H1 (cell line): ENCODE data around the gene MRPS35. TPM values are rescaled to one million over a fixed set of nuclear protein-coding genes. Genes with fewer than 3 reads are reported as not detected.

Experiments
- CTCF ChIA-PET: fragments of 300-600 bp; sonication (Branson Sonifier 250); formaldehyde crosslinking; loops from one replicate; lab custom pipeline; 2021; ENCODE audit not compliant: partially characterized antibody; lab: Charles Lee
- POLR2A ChIA-PET: fragments of 300-600 bp; sonication (Branson Sonifier 250); formaldehyde crosslinking; loops from one replicate; lab custom pipeline; 2021; ENCODE audit warnings: inconsistent platforms; ENCODE audit not compliant: partially characterized antibody; lab: Charles Lee
- DNase-seq, 2 experiments: peaks; one replicate each; pipeline versions ENCODE4 v3.0.0 to v3.0.0-alpha.2; 2010 to 2022; ENCODE audit warnings: low spot score in 2 of 2, low read depth in 1 of 2, mixed read lengths in 1 of 2
- FAIRE-seq: peaks from 2 replicates; lab custom pipeline; 2011; peaks lifted over from hg19 to GRCh38; lab: Jason Lieb, UNC
- H2AFZ ChIP-seq: 2 replicates; pipeline ENCODE4 v1.8.1; 2012; ENCODE audit warnings: low read length, inconsistent platforms
- H2AK5ac ChIP-seq: 2 replicates; pipeline ENCODE4 v1.6.1; 2013; ENCODE audit warnings: low read depth, low read length
- H2BK120ac ChIP-seq: replicated peaks from 2 replicates; pipeline ENCODE3; 2013; ENCODE audit warnings: low read depth, low read length, inconsistent platforms
- H2BK12ac ChIP-seq: 2 replicates; pipeline ENCODE4 v1.6.1; 2013; ENCODE audit warnings: low read depth, low read length
- H2BK15ac ChIP-seq: 2 replicates; pipeline ENCODE4 v1.6.1; 2013; ENCODE audit warnings: low read length
- H2BK20ac ChIP-seq: 2 replicates; pipeline ENCODE4 v1.6.1; 2013; ENCODE audit warnings: low read length
- H2BK5ac ChIP-seq: 2 replicates; pipeline ENCODE4 v1.6.1; 2013; ENCODE audit warnings: low read depth, low read length
- H3K14ac ChIP-seq: 2 replicates; pipeline ENCODE4 v1.6.1; 2013; ENCODE audit warnings: inconsistent platforms; ENCODE audit not compliant: insufficient read length
- H3K18ac ChIP-seq: 2 replicates; pipeline ENCODE4 v1.6.1; 2013; ENCODE audit warnings: low read length; ENCODE audit errors: extremely low read depth
- H3K23ac ChIP-seq: 2 replicates; pipeline ENCODE4 v1.6.1; 2013; ENCODE audit warnings: inconsistent platforms; ENCODE audit not compliant: insufficient read length
- H3K23me2 ChIP-seq: 2 replicates; pipeline ENCODE4 v1.6.1; 2013; ENCODE audit warnings: low read depth, low read length
- H3K27ac ChIP-seq: 2 replicates; pipeline ENCODE4 v1.6.1; 2011; ENCODE audit warnings: low read depth, low read length, inconsistent platforms
- H3K27me3 ChIP-seq, 4 experiments: replicated peaks in 1 of 4; 1 replicate in 1 of 4; 2 replicates in 3 of 4; pipeline versions ENCODE4 v1.6.1 to v1.8.1; 2011 to 2013; ENCODE audit warnings: low read length in 3 of 4, mild to moderate bottlenecking in 3 of 4, inconsistent platforms in 2 of 4, mixed read lengths in 2 of 4, moderate library complexity in 1 of 4; ENCODE audit not compliant: control insufficient read depth in 3 of 4, insufficient read depth in 3 of 4; ENCODE audit errors: extremely low read depth in 1 of 4
- H3K36me3 ChIP-seq, 4 experiments: 2 replicates each; pipeline versions ENCODE4 v1.6.1 to v1.8.1; 2011 to 2013; ENCODE audit warnings: mild to moderate bottlenecking in 4 of 4, low read length in 3 of 4, moderate library complexity in 2 of 4, control low read depth in 1 of 4, inconsistent platforms in 1 of 4; ENCODE audit not compliant: insufficient read depth in 4 of 4, control insufficient read depth in 2 of 4
- H3K4ac ChIP-seq: replicated peaks from 2 replicates; pipeline ENCODE3; 2013; ENCODE audit warnings: low read length, low read depth, mixed read lengths, inconsistent platforms; ENCODE audit not compliant: insufficient read length
- H3K4me1 ChIP-seq, 4 experiments: replicated peaks in 1 of 4; 1 replicate in 1 of 4; 2 replicates in 3 of 4; pipeline versions ENCODE4 v1.6.1 to v1.8.1; 2011 to 2013; ENCODE audit warnings: low read length in 3 of 4, inconsistent platforms in 2 of 4, mixed read lengths in 1 of 4; ENCODE audit not compliant: insufficient read depth in 4 of 4, control insufficient read depth in 3 of 4
- H3K4me2 ChIP-seq, 2 experiments: 2 replicates each; pipeline versions ENCODE4 v1.6.1 to v1.8.1; 2011 to 2013; ENCODE audit warnings: low read depth in 2 of 2, low read length in 2 of 2, control low read depth in 1 of 2, inconsistent platforms in 1 of 2, mild to moderate bottlenecking in 1 of 2; ENCODE audit not compliant: insufficient read depth in 1 of 2
- H3K4me3 ChIP-seq, 4 experiments: fragments of 200-600, 300-600 bp in 1 of 4; sonication (generic), shearing (Covaris generic), sonication (Bioruptor Twin) in 1 of 4; 2 replicates each; pipeline versions ENCODE4 v1.5.1 to v1.8.1; 2011 to 2016; ENCODE audit warnings: low read length in 4 of 4, low read depth in 3 of 4, control low read depth in 2 of 4, inconsistent platforms in 2 of 4, mild to moderate bottlenecking in 2 of 4, mixed read lengths in 1 of 4, moderate library complexity in 1 of 4; ENCODE audit not compliant: insufficient read depth in 2 of 4; ENCODE audit errors: extremely low read depth in 1 of 4
- H3K56ac ChIP-seq: replicated peaks from 2 replicates; pipeline ENCODE3; 2013; ENCODE audit warnings: low read depth, mild to moderate bottlenecking, mixed read lengths, low read length, inconsistent platforms; ENCODE audit not compliant: insufficient read length
- H3K79me1 ChIP-seq: 2 replicates; pipeline ENCODE4 v1.6.1; 2013; ENCODE audit warnings: low read depth, low read length, control low read depth
- H3K79me2 ChIP-seq, 2 experiments: 2 replicates each; pipeline versions ENCODE4 v1.6.1 to v1.8.1; 2012 to 2013; ENCODE audit warnings: low read length in 2 of 2, mild to moderate bottlenecking in 2 of 2, inconsistent platforms in 1 of 2; ENCODE audit not compliant: insufficient read depth in 2 of 2, control insufficient read depth in 1 of 2
- H3K9ac ChIP-seq, 4 experiments: replicated peaks in 1 of 4; 1 replicate in 1 of 4; 2 replicates in 3 of 4; pipeline versions ENCODE4 v1.6.1 to v1.8.1; 2011 to 2013; ENCODE audit warnings: low read depth in 3 of 4, low read length in 3 of 4, control low read depth in 2 of 4, mild to moderate bottlenecking in 2 of 4, moderate library complexity in 2 of 4, inconsistent platforms in 1 of 4; ENCODE audit errors: extremely low read depth in 1 of 4
- H3K9me3 ChIP-seq, 2 experiments: 2 replicates each; pipeline versions ENCODE4 v1.6.1 to v1.8.1; 2012 to 2013; ENCODE audit warnings: mild to moderate bottlenecking in 2 of 2, moderate library complexity in 2 of 2, control low read depth in 1 of 2, inconsistent platforms in 1 of 2, low read depth in 1 of 2, low read length in 1 of 2, mixed read lengths in 1 of 2; ENCODE audit not compliant: insufficient read depth in 2 of 2
- H4K20me1 ChIP-seq, 2 experiments: replicated peaks in 1 of 2; 2 replicates each; pipeline versions ENCODE3 to v1.8.1; 2011 to 2013; ENCODE audit warnings: inconsistent platforms in 2 of 2, low read length in 2 of 2, mild to moderate bottlenecking in 1 of 2; ENCODE audit not compliant: insufficient read depth in 2 of 2, control insufficient read depth in 1 of 2
- H4K5ac ChIP-seq: 2 replicates; pipeline ENCODE4 v1.6.1; 2013; ENCODE audit warnings: low read length, low read depth, mixed read lengths, inconsistent platforms; ENCODE audit not compliant: insufficient read length
- H4K8ac ChIP-seq: 2 replicates; pipeline ENCODE4 v1.8.0; 2013; ENCODE audit warnings: mild to moderate bottlenecking, moderate library complexity, low read length, inconsistent platforms; ENCODE audit not compliant: insufficient read depth; ENCODE audit errors: extremely low read depth
- H4K91ac ChIP-seq: replicated peaks from 2 replicates; pipeline ENCODE3; 2013; ENCODE audit warnings: low read length, mixed read lengths, inconsistent platforms; ENCODE audit not compliant: insufficient read length
- ASH2L ChIP-seq: fragments of 200-600, 300-600 bp; sonication (generic); IDR thresholded peaks from one replicate; pipeline ENCODE4 v1.7.1; 2017; ENCODE audit warnings: low read length
- E2F6 ChIP-seq: IDR thresholded peaks from 2 replicates; pipeline ENCODE4 v1.6.1; 2012; ENCODE audit warnings: inconsistent platforms
- GABPA ChIP-seq: IDR thresholded peaks from 2 replicates; pipeline ENCODE4 v1.6.1; 2011; ENCODE audit warnings: mild to moderate bottlenecking, low read length, moderate library complexity, borderline replicate concordance; ENCODE audit not compliant: insufficient read depth
- GTF2F1 ChIP-seq: IDR thresholded peaks from 2 replicates; pipeline ENCODE4 v1.6.1; 2012; ENCODE audit warnings: low read depth, low read length, improper control_type of control experiment, borderline replicate concordance
- KDM5A ChIP-seq: fragments of 200-600 bp; IDR thresholded peaks from 2 replicates; pipeline ENCODE4 v1.7.1; 2012; ENCODE audit warnings: mild to moderate bottlenecking, low read length, inconsistent platforms, mixed read lengths
- MAX ChIP-seq: IDR thresholded peaks from 2 replicates; pipeline ENCODE4 v1.6.1; 2012; ENCODE audit warnings: inconsistent platforms
- NANOG ChIP-seq: IDR thresholded peaks from 2 replicates; pipeline ENCODE4 v1.6.1; 2011; ENCODE audit warnings: low read length, low read depth, mild to moderate bottlenecking, inconsistent platforms; ENCODE audit not compliant: insufficient read depth, poor library complexity, severe bottlenecking
- NRF1 ChIP-seq: IDR thresholded peaks from 2 replicates; pipeline ENCODE4 v1.6.1; 2011; ENCODE audit warnings: mild to moderate bottlenecking, low read depth, low read length, improper control_type of control experiment
- RNF2 ChIP-seq: fragments of 200-900, 300-1000 bp; sonication (generic); IDR thresholded peaks from 2 replicates; pipeline ENCODE4 v1.7.1; 2016; ENCODE audit warnings: borderline replicate concordance, low read depth, mild to moderate bottlenecking, antibody characterized with exemption, low read length; ENCODE audit not compliant: poor library complexity, severe bottlenecking; ENCODE audit errors: missing control alignments
- SIX5 ChIP-seq: IDR thresholded peaks from 2 replicates; pipeline ENCODE4 v1.6.1; 2011; ENCODE audit warnings: mild to moderate bottlenecking, low read depth, low read length
- TEAD4 ChIP-seq: IDR thresholded peaks from 2 replicates; pipeline ENCODE4 v1.6.1; 2012; ENCODE audit warnings: low read depth, low read length, inconsistent platforms, mixed read lengths
- USF2 ChIP-seq: IDR thresholded peaks from 2 replicates; pipeline ENCODE4 v1.6.1; 2011; ENCODE audit warnings: low read length, improper control_type of control experiment
- WGBS, 2 experiments: shearing (Covaris generic) in 1 of 2; methylation state at CpG; one replicate each; pipeline versions ENCODE4 v1.1.6 to v1.1.7; 2013 to 2015; ENCODE audit warnings: low lambda C conversion rate in 2 of 2, mixed read lengths in 2 of 2, inconsistent platforms in 1 of 2, low coverage in 1 of 2, missing lambda C conversion rate in 1 of 2; ENCODE audit not compliant: insufficient replicate concordance in 2 of 2, insufficient coverage in 1 of 2, insufficient read length in 1 of 2; ENCODE audit errors: extremely low coverage in 1 of 2, missing lambda C conversion rate in 1 of 2; 5-methylcytosine and 5-hydroxymethylcytosine counted together
- polyA plus RNA-seq, 7 experiments: library from polyadenylated mRNA; depleted of rRNA in 3 of 7; stranded (reverse) in 5 of 7; unstranded in 2 of 7; fragments of >200 nt in 5 of 7; fragments of 200-250 nt in 2 of 7; gene quantifications; 1 replicate in 5 of 7; 2 replicates in 1 of 7; 4 replicates in 1 of 7; pipeline versions ENCODE4 v1.2.1 to v1.2.3, GENCODE V29; 2011 to 2013; ENCODE audit warnings: missing spikeins in 2 of 7, mixed read lengths in 2 of 7
- total RNA-seq: library from RNA; stranded (reverse); fragmentation: NEBNext Ultra II Directional; extraction: Animal tissue kit (Norgen Biotek cat#: 25700); gene quantifications from 2 replicates; pipeline ENCODE4 v1.2.1, GENCODE V29; 2021

MRPS35 gene
- total and polyA plus RNA-seq, 2 of the 8 experiments (the other 6 are each of a cell fraction or from before 2014, with no cell fraction given) = 26.8 to 47.9 TPM

DNA sequence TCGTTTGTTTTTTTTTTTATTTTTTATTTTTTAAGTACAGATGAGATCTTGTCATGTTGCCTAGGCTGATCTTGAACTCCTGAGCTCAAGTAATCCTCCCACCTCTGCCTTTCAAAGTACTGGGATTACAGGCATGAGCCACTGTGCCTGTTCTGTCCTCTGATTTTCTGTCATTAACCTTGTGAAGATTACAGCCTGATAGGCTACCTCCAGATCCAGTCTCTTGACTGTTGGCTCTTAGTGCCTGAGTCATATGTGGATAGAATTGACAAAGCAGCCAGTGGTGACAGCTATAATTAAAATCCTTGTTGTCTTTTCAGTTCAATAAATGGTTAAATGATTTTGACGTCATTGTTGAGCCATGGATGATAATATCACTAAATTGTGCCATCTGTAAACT is 35.6 kb upstream of the MRPS35 start:
- Histone ChIP-seq H3K9me3 (no peaks in the 10 kb centered on the region), H2BK5ac (no peak overlapping the region), H3K14ac (no peak overlapping the region), H4K91ac (no peak overlapping the region), H3K36me3 (peaks cover 0 to 4% (median 1%) of the 10 kb centered on the region in 4 experiments; a peak in 3 of 8 replicates), H3K4me3 (no peak overlapping the region), H2BK12ac (no peak overlapping the region), H2BK20ac (no peak overlapping the region), H4K20me1 (no peaks in the 10 kb centered on the region), H3K79me2 (no peaks in the 10 kb centered on the region), H4K8ac (no peak overlapping the region), H3K27me3 (no peaks in the 10 kb centered on the region), H3K4me2 (no peak overlapping the region), H3K79me1 (no peaks in the 10 kb centered on the region), H3K9ac (no peak overlapping the region), H3K56ac (no peak overlapping the region), H2BK15ac (no peak overlapping the region), H3K23me2 (no peaks in the 10 kb centered on the region), H2AK5ac (no peak overlapping the region), H2AFZ (no peak overlapping the region), H3K18ac (no peak overlapping the region), H3K4me1 (no peaks in the 10 kb centered on the region), H4K5ac (no peak overlapping the region), H3K27ac (no peak overlapping the region), H2BK120ac (no peak overlapping the region), H3K4ac (no peak overlapping the region), H3K23ac (no peak overlapping the region)
- POLR2A ChIA-PET = no interaction called here
- DNase-seq (no peak), FAIRE-seq (no peak)
- 90% methylated on average over 2 of the region's 2 CpGs; no CpG with 5 or more reads in 1 of the 2 experiments for WGBS, 2 experiments
- CTCF ChIA-PET = interaction anchor here (1.2 kb wide), 1 partner anchor 661 kb away, joined by 3 read pairs; the partner anchor contains the start of gene TM7SF3
- no peak for TF ChIP-seq SIX5
- TF ChIP-seq ASH2L = no peak
- no peak for TF ChIP-seq RNF2
- no peak for TF ChIP-seq GTF2F1
- no peak for TF ChIP-seq TEAD4
- no peak for TF ChIP-seq NRF1
- TF ChIP-seq E2F6 = no peak
- TF ChIP-seq GABPA = no peak
- no peak for TF ChIP-seq NANOG
- TF ChIP-seq MAX = no peak
- TF ChIP-seq USF2 = no peak
- TF ChIP-seq KDM5A = no peak
